ENCODE data around the gene LARP4.

Gene LARP4

GRCh38 chr12:50452795-50453194, 52.1 kb downstream of the LARP4 start:
- no peak for TF ChIP-seq CTCF (conservative IDR thresholded peaks at IDR 0.05; ENCODE audit: low read depth, low read length)
- no peak for DNase-seq (ENCODE audit: low read depth)
- no peak overlapping the region for H3K4me3 ChIP-seq (ENCODE audit: low read length)

- no peak for DNase-seq (ENCODE audit: low read depth)
- TF ChIP-seq CTCF (conservative IDR thresholded peaks at IDR 0.05; ENCODE audit: low read depth, low read length), result no peak
- no peak overlapping the region for H3K4me3 ChIP-seq (ENCODE audit: low read length)
Observed at GRCh38 chr12:50453872-50454271, 53.2 kb downstream of the LARP4 start.

- DNase-seq (ENCODE audit: low read depth), result no peak
- no peak for TF ChIP-seq CTCF (conservative IDR thresholded peaks at IDR 0.05; ENCODE audit: low read depth, low read length)
- no peak overlapping the region for H3K4me3 ChIP-seq (ENCODE audit: low read length)
Observed at GRCh38 chr12:50458606-50459005, 57.9 kb downstream of the LARP4 start.

- no peak for DNase-seq (ENCODE audit: low read depth)
- TF ChIP-seq CTCF (conservative IDR thresholded peaks at IDR 0.05; ENCODE audit: low read depth, low read length), result no peak
- no peak overlapping the region for H3K4me3 ChIP-seq (ENCODE audit: low read length)
Observed at GRCh38 chr12:50467439-50467838, 66.8 kb downstream of the LARP4 start.

GRCh38 chr12:50477241-50477832, 76.7 kb downstream of the LARP4 start:
- no peak overlapping the region for H3K4me3 ChIP-seq (ENCODE audit: low read length)
- DNase-seq (ENCODE audit: low read depth), result no peak
- no peak for TF ChIP-seq CTCF (conservative IDR thresholded peaks at IDR 0.05; ENCODE audit: low read depth, low read length)

GRCh38 chr12:50482571-50482970, 81.9 kb downstream of the LARP4 start:
- H3K4me3 ChIP-seq (ENCODE audit: low read length), result no peak overlapping the region
- no peak for TF ChIP-seq CTCF (conservative IDR thresholded peaks at IDR 0.05; ENCODE audit: low read depth, low read length)
- no peak for DNase-seq (ENCODE audit: low read depth)

- no peak overlapping the region for H3K4me3 ChIP-seq (ENCODE audit: low read length)
- TF ChIP-seq CTCF (conservative IDR thresholded peaks at IDR 0.05; ENCODE audit: low read depth, low read length), result no peak
- DNase-seq (ENCODE audit: low read depth), result no peak
Observed at GRCh38 chr12:50483488-50483887, 82.8 kb downstream of the LARP4 start.

Data from retinal pigment epithelial cell (primary cell).